Gastrocnemius medialis (tissue), 4 donors: ENCODE measurements around the gene SIRPA.

Source experiments
- POLR2A ChIP-seq, 2 donors: fragments of 450-650 bp; IDR thresholded peaks; one replicate each; pipeline ENCODE4 v1.6.1; 2017; ENCODE audit warnings: antibody characterized with exemption in 2 of 2, mild to moderate bottlenecking in 2 of 2, moderate library complexity in 2 of 2
- TF ChIP-seq, protein P1 (sequence below), 5 experiments: fragments of 450-650 bp in 3 of 5; fragments of 200-600 bp in 2 of 5; sonication (generic) in 2 of 5; IDR thresholded peaks in 4 of 5; conservative IDR thresholded peaks in 1 of 5; 1 replicate in 4 of 5; 2 replicates in 1 of 5; pipeline ENCODE4 v1.5.1; 2016 to 2019; ENCODE audit warnings: antibody characterized with exemption in 5 of 5, mild to moderate bottlenecking in 3 of 5, moderate library complexity in 3 of 5

DNA sequence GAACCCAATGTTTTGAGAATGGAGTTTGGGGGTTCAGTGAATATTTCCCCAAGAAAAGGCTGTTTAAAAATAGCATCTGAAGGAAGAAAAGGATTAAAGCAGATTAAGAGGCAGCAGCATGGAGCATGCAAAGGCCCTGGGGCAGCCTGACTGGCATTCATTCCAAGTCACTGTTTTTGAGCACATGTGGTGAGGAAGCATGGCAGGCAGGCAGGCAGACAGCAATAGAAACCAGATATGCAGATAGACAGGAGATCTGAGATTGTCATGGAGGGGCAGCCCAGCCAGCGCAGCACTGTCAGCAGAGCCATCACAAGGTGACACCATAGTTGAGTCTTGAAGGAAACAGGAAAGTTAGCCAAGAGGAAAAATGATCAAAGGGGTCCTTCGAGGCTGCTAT lies 37.8 kb downstream of the SIRPA start:
- TF ChIP-seq POLR2A (IDR thresholded peaks at IDR 0.05): no peak
- TF ChIP-seq, protein P1, sequence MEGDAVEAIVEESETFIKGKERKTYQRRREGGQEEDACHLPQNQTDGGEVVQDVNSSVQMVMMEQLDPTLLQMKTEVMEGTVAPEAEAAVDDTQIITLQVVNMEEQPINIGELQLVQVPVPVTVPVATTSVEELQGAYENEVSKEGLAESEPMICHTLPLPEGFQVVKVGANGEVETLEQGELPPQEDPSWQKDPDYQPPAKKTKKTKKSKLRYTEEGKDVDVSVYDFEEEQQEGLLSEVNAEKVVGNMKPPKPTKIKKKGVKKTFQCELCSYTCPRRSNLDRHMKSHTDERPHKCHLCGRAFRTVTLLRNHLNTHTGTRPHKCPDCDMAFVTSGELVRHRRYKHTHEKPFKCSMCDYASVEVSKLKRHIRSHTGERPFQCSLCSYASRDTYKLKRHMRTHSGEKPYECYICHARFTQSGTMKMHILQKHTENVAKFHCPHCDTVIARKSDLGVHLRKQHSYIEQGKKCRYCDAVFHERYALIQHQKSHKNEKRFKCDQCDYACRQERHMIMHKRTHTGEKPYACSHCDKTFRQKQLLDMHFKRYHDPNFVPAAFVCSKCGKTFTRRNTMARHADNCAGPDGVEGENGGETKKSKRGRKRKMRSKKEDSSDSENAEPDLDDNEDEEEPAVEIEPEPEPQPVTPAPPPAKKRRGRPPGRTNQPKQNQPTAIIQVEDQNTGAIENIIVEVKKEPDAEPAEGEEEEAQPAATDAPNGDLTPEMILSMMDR (IDR thresholded peaks at IDR 0.05 in 4 of 5, conservative IDR thresholded peaks at IDR 0.05 in 1 of 5): no peak
